Cardiac septum (tissue), 1 donor: ENCODE results near the gene FCN2. TPM values are rescaled to one million over a fixed set of nuclear protein-coding genes. Genes with fewer than 3 reads are reported as not detected.
"Not testable (repeated sequence)": the region's sequence is repeated elsewhere in the genome, so short reads cannot be mapped to it uniquely, and the experiment has no call there.

Experiments
- DNase-seq: peaks from one replicate; pipeline ENCODE4 v3.0.0-alpha.2; 2020; ENCODE audit warnings: low spot score
- intact Hi-C: fragments of 100-400 bp; cut with DNase I; formaldehyde crosslinking; loops from one replicate; pipeline ENCODE4 v1.14.0; 2022
- total RNA-seq: library from RNA; stranded (reverse); fragmentation: NEBNext Ultra II Directional; extraction: Animal tissue kit (Norgen Biotek cat#: 25700); gene quantifications from one replicate; pipeline ENCODE4 v1.2.1, GENCODE V29; 2021
- donor health status: DM: no; HTN: no; CAD: no.

FCN2 gene
- total RNA-seq, 1 donor from 2014 or later = not detected

DNA sequence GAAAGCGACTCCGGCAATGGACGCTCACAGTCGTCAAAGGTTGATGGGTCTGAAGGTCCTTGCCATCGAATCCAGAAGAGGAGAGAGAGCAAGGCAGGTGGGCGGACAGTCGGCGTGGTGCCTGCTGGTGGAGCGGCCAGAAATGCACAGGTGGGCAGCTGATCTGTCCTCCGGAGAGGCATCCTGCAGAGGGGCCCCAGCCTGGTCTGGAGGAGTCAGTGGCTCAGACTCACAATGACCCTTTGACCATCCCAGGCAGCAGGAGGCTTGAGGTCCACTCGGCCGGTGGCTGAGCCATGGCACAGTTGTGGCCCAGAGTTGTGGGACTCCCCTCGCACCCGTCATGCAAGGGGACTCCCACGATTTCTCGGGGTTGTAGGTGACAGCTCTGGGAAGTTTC, 34.4 kb upstream of the FCN2 start:
- intact Hi-C loops = no loop called here
- no peak for DNase-seq

DNA sequence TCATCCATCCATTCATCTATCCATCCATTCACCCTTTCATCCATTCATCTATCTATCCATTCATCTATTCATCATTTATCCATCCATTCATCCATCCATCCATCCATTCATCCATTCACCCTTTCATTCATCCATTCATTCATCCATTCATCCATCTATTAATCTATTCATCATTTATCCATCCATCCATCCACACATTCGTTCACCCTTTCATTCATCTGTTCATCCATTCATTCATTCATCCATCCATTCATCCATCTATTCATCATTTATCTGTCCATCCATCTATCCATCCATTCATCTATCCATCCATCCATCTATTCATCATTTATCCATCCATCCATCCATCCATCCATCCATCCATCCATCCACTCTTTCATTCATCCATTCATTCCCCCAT, 33.9 kb upstream of the FCN2 start:
- no peak for DNase-seq
- intact Hi-C loops = no loop called here

DNA sequence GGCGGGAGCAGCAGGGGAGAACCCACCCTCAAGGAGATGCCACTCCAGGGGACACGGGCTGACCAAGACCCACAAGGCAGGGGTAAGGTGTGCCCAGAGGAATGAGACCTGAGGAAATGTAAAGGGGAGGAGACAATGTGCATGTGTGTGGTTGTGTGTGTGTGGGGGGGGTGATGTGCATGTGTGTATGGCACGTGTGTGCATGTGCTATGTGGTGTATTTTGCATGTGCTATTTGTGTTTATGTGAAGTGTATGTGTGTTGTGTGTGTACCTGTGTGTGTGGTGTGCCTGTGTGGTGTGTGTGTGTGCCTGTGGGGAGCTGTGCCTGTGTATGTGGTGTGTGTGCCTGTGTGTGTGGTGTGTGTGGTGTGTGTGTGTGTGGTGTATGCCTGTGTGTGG, 33.5 kb upstream of the FCN2 start:
- intact Hi-C loops = no loop called here
- DNase-seq = no peak

DNA sequence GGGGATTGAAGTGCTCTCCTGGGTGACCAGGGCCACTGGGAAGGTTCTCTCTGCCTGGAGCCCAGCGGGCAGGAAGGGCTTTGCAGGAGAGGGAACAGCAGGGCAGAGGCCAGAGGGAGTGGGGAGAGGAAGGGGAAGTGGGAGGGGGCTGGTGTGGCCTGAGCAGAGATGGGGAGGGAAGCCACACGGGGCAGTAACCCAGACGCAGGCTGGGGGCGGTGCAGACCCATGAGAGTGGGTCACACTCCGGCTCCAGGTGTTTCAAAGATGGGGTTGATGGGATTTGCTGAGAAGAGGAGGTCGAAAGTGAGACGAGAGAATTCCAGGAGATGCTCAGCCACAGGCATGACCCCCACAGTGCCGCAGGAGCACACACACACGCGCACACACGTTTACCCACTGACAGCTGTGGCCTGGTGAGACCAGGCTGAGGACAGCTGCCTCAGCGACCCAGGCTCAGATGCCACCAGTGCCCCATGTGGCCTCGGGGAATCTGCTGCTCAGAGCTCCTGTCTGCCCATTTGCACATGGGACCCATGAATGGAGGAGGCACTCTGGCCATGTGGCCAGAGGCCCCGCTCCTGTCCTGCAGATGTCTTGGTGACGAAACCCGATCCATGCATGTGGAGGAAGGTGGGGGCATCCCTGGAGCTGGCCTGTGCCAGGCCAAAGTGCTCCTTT, 32.7 kb upstream of the FCN2 start:
- intact Hi-C loops = no loop called here
- DNase-seq = no peak

DNA sequence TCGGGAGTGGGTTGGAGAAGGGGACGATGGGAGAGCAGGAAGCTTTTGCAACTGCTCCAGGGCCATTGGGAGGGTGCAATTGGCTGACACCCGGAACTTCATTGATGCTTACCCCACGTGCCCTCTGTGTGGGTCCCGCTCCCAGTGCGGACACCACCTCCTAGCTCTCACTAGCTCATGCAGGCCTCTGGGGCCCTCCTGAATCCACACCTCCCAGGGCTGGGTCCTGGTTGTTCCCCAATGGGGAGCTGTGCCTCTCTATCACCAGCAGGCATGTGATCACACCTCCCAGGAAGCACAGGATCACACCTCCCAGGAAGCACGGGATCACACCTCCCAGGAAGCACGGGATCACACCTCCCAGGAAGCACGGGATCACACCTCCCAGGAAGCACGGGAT, 32.1 kb upstream of the FCN2 start:
- intact Hi-C loops = no loop called here
- DNase-seq = no peak

DNA sequence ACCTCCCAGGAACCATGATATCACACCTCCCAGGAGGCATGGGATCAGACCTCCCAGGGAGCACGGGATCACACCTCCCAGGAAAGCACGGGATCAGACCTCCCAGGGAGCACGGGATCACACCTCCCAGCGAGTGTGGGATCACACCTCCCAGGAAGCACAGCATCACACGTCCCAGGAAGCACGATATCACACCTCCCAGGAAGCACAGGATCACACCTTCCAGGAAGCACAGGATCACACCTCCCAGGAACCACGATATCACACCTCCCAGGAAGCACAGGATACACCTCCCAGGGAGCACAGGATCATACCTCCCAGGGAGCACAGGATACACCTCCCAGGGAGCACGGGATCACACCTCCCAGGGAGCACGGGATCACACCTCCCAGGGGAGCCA, 30.0 kb upstream of the FCN2 start:
- DNase-seq = no peak
- intact Hi-C loops = no loop called here

DNA sequence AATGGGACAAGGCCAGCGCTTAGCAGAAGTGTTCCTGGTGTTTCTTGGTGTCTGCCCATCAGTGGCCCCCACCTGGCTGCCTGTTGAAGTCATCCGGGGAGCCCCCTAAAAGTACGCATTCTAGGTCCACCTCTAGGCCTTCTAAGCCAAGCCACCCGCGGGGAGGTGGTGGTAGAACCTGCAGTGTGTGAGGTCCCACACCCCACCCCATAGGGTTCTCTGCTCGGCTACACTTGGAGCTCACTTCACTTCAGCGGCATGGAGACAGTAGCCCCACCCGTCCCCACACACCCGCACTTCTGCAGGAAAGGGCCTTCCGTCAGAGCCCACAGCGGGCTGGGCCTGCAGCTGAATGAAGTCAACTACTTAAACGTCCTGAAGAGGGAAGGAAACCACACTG, 29.6 kb upstream of the FCN2 start:
- DNase-seq = peak; percentile 46
- intact Hi-C loops = no loop called here

DNA sequence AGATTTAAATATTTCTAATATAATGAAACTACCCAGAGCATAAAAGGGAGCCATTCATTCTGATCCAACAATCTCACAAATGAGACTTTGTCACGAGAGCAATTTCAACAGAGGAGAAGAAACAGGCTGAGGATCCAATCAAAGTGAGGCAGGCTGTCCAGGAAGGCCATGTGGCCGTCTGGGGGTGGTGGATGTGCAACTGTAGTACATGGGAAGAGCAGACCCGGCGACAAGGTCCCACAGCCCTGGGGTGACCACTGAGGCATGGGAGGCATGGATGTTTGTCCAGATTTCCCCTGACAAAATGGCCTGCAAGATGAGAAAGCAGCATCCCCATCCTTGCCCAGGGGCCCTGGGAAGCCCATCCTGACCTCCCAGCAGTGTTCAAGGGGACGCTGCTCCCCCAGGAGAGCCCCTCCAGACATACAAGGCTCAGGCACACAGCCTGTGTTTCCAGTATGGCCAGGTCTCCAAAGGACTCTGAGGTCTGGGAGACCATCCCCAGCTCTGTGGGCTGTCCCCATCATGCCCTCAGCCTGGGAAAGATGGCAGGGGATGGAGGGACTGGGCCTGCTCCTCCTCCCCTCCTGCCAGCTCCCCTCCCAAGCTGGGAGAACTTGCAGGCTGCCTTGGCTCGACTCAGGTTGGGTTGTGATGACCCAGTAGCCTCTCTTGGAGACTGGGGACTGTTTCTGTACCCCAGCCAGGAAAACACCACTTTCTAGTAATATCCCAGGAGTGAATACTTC, 27.5 kb upstream of the FCN2 start:
- DNase-seq = peak; percentile 38
- intact Hi-C loops = no loop called here

DNA sequence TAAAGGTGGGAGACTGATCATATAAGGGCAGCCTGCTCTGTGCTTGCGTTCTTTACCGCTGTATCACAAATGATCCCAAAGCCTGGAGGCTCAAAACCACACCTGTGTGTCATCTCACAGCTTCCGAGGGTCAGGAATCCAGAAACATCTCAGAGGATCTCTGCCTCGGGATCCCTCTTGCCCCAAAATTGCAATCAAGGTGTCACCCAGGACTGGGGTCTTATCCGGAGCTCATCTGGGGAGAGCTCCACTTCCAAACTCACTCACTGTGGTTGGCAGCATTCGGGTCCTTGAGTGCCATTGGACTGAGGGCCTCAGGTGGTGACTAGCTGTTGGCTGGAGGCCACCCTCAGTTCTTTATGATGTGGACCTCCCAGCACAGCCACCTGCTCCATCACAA, 26.7 kb upstream of the FCN2 start:
- no peak for DNase-seq
- intact Hi-C loops = no loop called here

DNA sequence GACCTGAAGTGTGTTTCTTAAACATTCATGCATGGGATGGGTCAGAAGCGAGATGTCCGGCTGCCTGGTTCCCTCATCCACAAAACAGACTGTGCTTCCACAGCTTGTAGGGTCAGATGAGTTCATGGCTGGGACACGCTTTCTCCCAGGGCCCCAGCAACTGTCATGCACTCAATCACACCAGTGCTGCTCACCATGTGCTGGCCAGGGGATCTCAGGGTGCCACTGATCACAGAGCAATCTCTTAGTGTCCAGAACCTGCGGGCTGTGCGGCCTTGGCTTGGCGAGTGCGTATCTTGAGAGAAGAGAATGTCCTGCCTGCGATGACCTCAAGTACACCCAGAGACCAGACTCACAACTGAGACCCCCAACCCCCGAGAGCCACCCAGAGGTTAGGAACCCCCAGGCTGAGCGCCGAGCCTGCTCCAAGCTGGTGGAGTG, 26.0 kb upstream of the FCN2 start:
- DNase-seq = no peak
- intact Hi-C loops = no loop called here

DNA sequence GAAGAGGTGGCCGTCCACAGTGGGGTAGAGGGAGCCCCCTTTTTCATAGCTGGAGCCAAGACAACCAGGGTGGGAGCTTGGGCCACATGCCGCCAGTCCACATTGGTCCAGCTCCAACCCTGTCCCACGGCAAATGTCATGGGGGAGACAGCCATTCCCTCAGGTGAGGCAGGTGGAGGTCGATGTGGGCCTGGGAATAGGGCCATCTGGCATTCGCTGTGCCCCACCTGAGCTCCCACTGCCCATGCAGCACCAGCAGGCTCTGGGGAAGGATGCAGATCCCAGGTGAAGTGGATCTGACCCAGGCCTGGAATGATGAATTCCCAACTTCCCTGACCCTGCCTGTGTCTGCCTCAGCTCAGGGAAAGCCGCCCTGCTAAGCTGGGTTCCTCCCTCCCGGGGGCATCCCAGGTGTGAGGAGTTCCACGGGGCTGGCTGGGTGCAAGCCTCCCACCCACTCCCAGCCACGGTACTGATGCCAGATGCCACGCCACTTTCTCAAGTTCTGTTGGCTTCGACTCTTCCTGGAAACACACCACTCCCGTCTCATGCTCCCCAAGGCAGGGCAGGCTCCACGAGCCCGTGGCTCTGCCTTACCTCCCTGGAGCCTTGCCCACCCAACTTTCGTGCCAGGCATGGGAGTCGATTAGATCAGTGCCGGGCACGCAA, 25.2 kb upstream of the FCN2 start:
- intact Hi-C loops = no loop called here
- no peak for DNase-seq

DNA sequence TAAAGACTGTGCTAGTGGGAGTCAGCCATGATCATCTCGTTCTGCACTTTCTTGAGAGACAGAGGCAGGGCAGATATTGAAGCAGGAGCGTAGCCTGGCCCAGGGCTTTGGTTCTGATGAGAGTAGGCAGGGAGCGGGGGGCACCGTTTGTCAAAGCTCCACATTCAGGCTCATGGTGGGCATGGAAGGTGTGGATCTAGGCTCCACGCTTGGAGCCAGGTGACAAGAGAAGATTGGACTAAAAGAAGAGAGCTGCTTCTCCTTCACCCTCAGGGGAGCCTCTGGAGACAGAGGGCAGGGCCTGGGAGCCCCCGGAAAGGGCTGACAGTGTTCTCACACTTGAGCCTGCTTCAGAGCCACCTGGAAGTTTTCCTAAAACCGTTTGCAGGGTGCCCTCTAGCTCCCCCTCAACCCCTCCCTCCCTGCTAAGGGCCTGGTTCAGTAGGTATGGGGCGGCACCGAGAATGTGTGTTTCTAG, 24.7 kb upstream of the FCN2 start:
- no peak for DNase-seq
- intact Hi-C loops = no loop called here

DNA sequence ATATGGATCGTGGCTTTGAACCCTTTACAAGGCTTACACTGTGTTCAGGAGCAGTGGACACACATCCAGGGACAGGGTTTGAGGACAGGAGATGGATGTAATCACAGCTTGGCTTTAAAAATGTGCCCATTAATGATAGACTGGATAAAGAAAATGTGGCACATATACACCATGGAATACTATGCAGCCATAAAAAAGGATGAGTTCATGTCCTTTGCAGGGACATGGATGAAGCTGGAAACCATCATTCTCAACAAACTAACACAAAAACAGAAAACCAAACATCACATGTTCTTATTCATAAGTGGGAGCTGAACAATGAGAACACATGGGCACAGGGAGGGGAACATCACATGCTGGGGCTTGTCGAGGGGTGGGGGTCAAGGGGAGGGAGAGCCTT, 23.2 kb upstream of the FCN2 start:
- DNase-seq, intact Hi-C loops: not testable (repeated sequence)

DNA sequence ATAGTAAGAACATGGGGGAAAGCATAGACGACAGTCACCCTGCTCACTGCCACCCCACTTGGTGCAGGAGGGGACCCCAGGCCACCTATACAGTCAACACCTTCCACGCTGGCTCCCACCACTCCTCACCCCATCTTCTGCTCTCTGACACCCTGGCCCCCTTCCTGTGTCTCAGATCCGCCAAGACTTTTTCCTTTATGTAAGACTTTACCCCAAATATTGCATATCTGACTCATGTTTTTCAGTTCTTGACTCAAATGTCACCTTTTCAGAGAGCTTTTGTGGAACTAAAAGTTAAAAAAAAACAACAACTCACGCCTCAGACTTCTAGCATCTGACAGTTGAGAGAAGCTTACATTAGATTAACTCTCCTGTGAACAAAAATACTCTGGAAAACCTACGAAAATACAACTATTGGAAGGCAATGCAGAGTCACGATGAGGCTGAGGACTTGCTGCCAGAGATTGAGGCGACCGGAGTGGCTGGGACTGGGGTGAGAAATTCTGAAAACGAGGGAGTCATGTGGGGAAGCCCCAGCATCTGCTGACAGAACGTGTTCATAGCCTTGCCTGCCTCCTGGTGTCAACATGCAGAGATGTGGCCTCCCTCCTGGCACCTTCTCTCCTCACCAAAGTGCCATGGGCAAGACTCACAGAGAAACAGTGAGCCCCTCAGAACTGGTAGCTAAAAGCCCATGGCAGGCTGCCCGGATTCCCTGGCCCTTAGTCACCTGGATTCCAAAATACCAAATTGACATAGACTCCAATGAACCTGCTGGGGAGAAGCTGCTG, 22.4 kb upstream of the FCN2 start:
- intact Hi-C loops = no loop called here
- no peak for DNase-seq

DNA sequence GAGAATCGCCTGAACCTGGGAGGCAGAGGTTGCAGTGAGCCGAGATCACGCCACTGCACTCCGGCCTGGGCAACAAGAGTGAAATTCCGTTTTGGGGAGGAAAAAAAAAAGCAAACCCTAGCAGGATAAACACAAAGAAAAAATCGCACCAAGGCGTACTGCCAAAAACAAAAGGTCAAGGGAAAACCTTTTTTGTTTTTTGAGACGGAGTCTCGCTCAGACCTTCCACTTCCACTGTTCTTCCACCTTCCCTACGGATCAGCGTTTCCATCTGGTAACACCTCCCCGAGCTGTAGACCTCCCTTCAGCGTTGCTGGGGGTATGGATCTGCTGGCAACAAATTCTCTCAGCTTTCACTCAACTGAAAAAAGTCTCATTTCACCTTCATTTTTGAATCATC, 20.1 kb upstream of the FCN2 start:
- no peak for DNase-seq
- intact Hi-C loops = no loop called here

DNA sequence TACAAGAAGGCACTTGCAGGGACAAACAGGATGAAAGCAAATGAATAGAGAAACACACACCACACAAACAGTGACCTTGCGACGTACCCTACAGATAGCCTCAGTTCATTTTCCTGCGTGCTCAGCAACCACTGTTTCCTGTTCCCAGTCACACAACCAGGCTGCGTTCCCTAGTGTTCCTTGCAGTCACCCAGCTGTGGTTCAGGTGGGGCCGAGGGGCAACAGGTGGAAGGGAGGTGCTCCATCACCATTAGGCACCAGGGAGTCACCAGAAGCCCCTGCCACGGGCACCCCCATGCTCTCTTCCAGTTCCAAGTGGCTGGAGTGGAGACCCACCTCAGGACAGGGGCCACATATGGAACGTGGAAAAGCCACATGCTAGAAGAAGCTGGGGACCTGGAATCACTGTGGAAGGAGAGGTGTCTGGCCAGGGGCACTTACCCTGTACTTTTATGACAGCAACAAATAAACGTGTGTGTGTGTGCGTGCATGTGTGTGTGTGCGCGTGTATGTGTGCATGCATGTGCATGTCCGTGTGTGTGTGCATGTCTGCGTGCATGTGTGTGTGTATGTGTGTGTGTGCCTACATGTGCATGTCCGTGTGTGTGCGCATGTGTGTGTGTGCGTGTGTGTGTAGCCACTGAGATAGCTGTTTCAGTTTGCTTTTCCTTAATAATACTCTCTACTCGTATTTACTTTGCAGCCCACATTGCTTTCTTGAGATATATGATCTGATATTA, 18.8 kb upstream of the FCN2 start:
- intact Hi-C loops = no loop called here

DNA sequence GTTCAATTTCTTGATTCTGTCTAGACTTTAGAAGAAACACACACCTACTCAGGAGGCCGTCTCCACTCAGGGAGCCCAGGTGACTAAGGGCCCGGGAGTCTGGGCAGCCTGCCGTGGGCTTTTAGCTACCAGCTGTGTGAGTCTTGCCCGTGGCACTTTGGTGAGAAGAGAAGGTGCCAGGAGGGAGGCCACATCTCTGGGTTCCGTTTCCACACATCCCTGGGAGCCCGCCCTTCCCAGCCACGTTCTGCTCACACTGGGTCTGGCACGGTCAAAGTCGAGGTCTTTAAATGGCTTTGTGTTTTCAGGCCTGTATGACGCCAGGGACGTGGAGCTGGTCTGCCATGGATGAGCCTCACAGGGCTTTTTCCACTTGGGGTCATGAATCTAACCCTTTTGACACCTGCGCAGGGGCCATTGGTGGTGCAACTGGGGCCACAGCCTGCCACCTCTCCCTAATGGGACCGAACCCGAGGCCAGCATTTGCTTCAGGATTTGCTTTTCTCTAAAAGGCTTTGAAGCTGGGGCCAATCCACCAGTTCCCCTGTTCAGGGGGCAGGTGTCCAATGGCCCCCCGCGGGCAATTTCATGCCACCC, 17.2 kb upstream of the FCN2 start:
- intact Hi-C loops = no loop called here
- DNase-seq = no peak

More for the DNA sequence above, 18.8 kb upstream of the FCN2 start:
- no peak for DNase-seq

DNA sequence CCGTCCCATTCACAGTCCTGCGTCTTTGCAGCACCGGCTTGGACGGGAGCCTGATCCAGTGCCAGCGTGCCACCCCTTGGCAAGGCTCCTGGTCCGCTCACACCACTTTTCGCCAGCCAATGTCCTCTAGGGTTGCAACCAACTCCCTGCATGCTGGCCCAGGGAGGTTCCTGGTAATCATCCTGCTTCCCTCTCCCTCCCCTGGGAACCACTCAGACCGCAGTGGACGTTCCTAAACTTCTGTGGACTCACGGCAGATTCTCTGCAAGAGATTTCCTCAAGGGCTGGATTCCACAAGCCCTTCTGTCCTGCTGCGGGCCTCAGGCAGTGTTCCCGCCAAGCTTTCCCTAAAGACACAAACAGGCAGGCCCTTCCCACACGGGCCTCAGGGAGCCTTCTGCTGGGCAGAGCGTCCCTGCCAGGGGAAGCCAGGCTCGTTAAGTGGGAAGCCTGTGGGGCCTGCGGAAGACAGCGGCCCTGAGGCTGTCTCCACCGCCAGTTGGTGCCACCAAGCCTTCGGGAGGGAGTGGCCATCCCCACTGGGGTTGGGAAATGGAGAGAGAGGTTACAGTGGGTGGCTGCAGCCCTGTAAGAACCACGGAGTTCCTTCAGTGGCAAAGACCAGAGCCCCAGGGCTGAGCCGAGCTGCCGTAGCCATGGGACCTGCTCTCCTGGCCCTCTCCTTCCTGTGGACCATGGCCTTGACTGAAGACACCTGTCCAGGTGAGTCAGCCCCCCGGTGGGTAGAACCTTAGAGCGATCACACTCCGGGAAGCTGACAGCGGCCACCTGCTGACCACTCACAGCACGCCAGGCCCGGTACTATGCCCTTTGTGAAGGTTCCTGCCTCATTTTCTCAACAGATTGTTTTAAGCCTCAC, 16.4 kb upstream of the FCN2 start:
- DNase-seq = peak; percentile 64
- intact Hi-C loops = no loop called here
